Activated naive CD8-positive, alpha-beta T cell treated with anti-CD3 and anti-CD28 coated beads for 36 hours (primary cell): ENCODE results near the gene BCO1. TPM values are rescaled to one million over a fixed set of nuclear protein-coding genes. Genes with fewer than 3 reads are reported as not detected.

Source experiments
- DNase-seq: peaks from one replicate; pipeline ENCODE4 v3.0.0; 2021
- H3K27ac Mint-ChIP-seq: one replicate; pipeline ENCODE4 v1.8.0; 2022; ENCODE audit warnings: mild to moderate bottlenecking, moderate library complexity, mixed read lengths
- H3K27me3 Mint-ChIP-seq: one replicate; pipeline ENCODE4 v1.8.0; 2022; ENCODE audit warnings: mild to moderate bottlenecking, mixed read lengths
- H3K36me3 Mint-ChIP-seq: one replicate; pipeline ENCODE4 v1.8.0; 2021; ENCODE audit warnings: mild to moderate bottlenecking, mixed read lengths
- H3K4me1 Mint-ChIP-seq: one replicate; pipeline ENCODE4 v1.8.0; 2021; ENCODE audit warnings: mixed read lengths
- H3K4me3 Mint-ChIP-seq: one replicate; pipeline ENCODE4 v1.8.0; 2022; ENCODE audit warnings: mild to moderate bottlenecking, moderate library complexity, mixed read lengths
- H3K9me3 Mint-ChIP-seq: one replicate; pipeline ENCODE4 v1.8.0; 2022; ENCODE audit warnings: mixed read lengths
- total RNA-seq, 2 experiments: library from RNA; stranded (reverse); gene quantifications; one replicate each; pipeline ENCODE4 v1.2.3, GENCODE V29; 2021

BCO1 gene, protein sequence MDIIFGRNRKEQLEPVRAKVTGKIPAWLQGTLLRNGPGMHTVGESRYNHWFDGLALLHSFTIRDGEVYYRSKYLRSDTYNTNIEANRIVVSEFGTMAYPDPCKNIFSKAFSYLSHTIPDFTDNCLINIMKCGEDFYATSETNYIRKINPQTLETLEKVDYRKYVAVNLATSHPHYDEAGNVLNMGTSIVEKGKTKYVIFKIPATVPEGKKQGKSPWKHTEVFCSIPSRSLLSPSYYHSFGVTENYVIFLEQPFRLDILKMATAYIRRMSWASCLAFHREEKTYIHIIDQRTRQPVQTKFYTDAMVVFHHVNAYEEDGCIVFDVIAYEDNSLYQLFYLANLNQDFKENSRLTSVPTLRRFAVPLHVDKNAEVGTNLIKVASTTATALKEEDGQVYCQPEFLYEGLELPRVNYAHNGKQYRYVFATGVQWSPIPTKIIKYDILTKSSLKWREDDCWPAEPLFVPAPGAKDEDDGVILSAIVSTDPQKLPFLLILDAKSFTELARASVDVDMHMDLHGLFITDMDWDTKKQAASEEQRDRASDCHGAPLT
- not detected for total RNA-seq

DNA sequence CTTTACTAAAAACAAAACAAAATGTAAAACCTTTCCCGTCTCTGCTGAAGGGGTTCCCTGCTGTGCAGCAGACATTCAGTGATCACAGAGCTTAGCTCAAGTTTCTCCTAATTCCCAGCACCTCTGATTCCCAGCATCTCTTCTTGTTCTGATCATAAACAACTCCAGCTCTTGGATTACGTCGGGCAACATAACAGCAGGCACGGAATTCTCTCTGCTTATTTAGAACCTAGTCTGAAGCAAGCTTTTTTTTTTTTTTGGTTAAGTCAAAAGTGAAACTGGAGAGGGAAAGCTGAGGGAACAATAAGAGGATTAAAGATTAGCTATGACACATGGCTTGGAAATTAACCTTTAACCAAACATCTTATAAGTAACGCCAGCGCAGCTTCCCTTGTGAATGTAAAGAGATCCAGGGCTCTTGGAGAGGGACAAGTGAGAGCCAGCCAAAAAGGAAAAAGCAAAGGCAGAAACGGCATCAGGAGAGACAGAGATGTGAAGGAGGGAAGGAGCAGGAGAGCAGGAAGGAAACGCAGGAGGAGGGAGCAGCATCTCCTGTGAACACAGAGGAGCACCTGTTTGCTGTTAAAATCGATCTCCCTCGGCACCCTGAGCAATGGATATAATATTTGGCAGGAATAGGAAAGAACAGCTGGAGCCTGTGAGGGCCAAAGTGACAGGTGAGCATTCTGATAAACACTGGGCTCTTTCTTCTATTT lies at the start of gene BCO1:
BCO1 (plus strand) TSS at position 394 of the 716 bp plus-strand sequence; CDS start at position 614, 220 bp downstream.
- no peak within 1 kb of the TSS for H3K27ac Mint-ChIP-seq
- no peaks in the 10 kb centered on the region for H3K27me3 Mint-ChIP-seq
- no peaks in the 10 kb centered on the region for H3K36me3 Mint-ChIP-seq
- no peaks in the 10 kb centered on the region for H3K9me3 Mint-ChIP-seq
- H3K4me1 Mint-ChIP-seq, result peaks cover 6% of the 10 kb centered on the region
- DNase-seq, result no peak
- no peak within 1 kb of the TSS for H3K4me3 Mint-ChIP-seq

DNA sequence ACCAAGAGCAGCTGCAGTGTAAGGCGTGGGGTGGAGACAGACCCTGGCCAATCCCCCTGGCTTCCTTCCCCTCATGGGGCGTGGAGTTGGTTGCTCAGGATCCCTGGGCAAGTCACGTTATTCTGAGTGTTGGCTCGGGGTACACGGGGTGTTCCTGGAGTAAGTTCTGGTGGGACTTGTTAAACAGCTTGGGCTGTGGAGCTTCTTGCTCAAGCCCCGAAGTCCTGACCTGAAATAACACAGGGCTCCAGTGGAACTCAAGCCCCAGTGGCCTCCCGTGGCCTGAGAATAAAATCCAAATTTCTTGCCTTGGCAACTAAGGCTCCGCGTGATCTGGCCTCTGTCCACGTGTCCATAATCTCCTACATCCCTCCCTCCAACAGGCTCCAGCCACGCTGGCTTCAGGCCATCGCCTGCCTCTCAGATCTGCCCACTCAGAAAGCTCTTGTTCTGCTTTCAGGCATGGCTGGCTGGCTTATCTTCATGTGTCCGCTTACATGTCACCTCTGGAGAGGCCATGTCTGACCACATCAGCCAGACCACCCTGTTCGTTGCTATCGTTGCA lies 49.3 kb upstream of the BCO1 start:
- no peaks in the 10 kb centered on the region for H3K4me1 Mint-ChIP-seq
- no peaks in the 10 kb centered on the region for H3K36me3 Mint-ChIP-seq
- no peak overlapping the region for H3K4me3 Mint-ChIP-seq
- peaks cover 5% of the 10 kb centered on the region for H3K27me3 Mint-ChIP-seq
- DNase-seq, result no peak
- H3K27ac Mint-ChIP-seq, result no peak overlapping the region
- H3K9me3 Mint-ChIP-seq, result no peaks in the 10 kb centered on the region

DNA sequence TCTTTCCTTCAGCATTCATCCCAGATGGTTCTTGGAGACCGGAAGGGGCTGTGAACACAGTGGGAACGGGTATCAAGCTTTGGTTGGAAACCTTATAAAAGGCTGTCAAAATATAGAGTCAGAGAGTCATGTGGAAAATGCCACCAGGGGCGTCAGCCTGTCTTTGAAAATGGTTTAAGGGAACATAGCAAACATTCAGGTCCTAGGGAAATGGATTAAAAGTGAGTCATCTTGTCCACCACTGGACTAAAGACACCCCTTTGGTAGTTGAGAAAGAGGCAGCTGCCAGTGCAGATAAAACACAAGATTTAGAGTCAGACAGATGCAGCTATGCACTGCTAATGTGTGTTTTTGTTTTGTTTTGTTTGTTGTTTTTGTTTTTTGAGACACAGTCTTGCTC lies 47.8 kb upstream of the BCO1 start:
- H3K9me3 Mint-ChIP-seq, result no peaks in the 10 kb centered on the region
- H3K4me3 Mint-ChIP-seq, result no peak overlapping the region
- H3K4me1 Mint-ChIP-seq, result no peaks in the 10 kb centered on the region
- H3K27me3 Mint-ChIP-seq, result peaks cover 5% of the 10 kb centered on the region
- DNase-seq, result no peak
- no peak overlapping the region for H3K27ac Mint-ChIP-seq
- H3K36me3 Mint-ChIP-seq, result no peaks in the 10 kb centered on the region

GRCh38 chr16:81195885-81196534 lies 42.5 kb upstream of the BCO1 start:
- H3K36me3 Mint-ChIP-seq, result no peaks in the 10 kb centered on the region
- H3K4me1 Mint-ChIP-seq, result no peaks in the 10 kb centered on the region
- H3K27me3 Mint-ChIP-seq, result peaks cover 12% of the 10 kb centered on the region
- DNase-seq, result no peak
- no peak overlapping the region for H3K4me3 Mint-ChIP-seq
- no peaks in the 10 kb centered on the region for H3K9me3 Mint-ChIP-seq
- H3K27ac Mint-ChIP-seq, result no peak overlapping the region

- no peak for DNase-seq
- Mint-ChIP-seq H3K4me3 (no peak overlapping the region), H3K27ac (no peak overlapping the region), H3K4me1 (no peaks in the 10 kb centered on the region), H3K9me3 (no peaks in the 10 kb centered on the region), H3K36me3 (no peaks in the 10 kb centered on the region), H3K27me3 (peaks cover 12% of the 10 kb centered on the region)
These were observed 39.9 kb upstream of the BCO1 start for GRCh38 chr16:81198635-81199034.

DNA sequence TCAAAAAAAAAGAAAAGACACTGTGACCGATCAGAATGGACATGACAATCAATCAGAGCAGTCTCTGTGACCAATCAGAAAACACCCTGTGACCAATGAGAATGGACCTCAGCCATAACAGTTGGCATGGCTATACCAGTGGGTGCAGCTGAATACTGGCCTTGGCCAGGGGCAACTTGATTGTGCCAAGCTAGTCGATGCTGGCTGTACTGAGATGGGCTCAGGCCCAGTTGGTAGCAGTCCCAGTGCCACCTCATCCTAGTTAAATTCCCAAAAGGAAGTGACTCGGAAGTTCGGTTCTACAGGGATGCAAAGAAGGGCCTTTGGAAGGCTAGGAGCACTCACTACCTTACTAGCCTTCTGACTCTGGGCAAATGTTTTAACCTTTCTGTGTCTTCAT lies 37.2 kb upstream of the BCO1 start:
- H3K27ac Mint-ChIP-seq, result no peak overlapping the region
- no peak overlapping the region for H3K4me3 Mint-ChIP-seq
- DNase-seq, result no peak
- peaks cover 21% of the 10 kb centered on the region for H3K27me3 Mint-ChIP-seq
- H3K4me1 Mint-ChIP-seq, result peaks cover 3% of the 10 kb centered on the region
- no peaks in the 10 kb centered on the region for H3K9me3 Mint-ChIP-seq
- no peaks in the 10 kb centered on the region for H3K36me3 Mint-ChIP-seq

GRCh38 chr16:81204798-81205680 lies 33.5 kb upstream of the BCO1 start:
- H3K9me3 Mint-ChIP-seq, result no peaks in the 10 kb centered on the region
- H3K36me3 Mint-ChIP-seq, result no peaks in the 10 kb centered on the region
- no peak for DNase-seq
- H3K4me3 Mint-ChIP-seq, result no peak overlapping the region
- peaks cover 3% of the 10 kb centered on the region for H3K4me1 Mint-ChIP-seq
- H3K27ac Mint-ChIP-seq, result no peak overlapping the region
- H3K27me3 Mint-ChIP-seq, result peaks cover 14% of the 10 kb centered on the region

- Mint-ChIP-seq H3K4me1 (peaks cover 3% of the 10 kb centered on the region), H3K9me3 (no peaks in the 10 kb centered on the region), H3K27ac (no peak overlapping the region), H3K36me3 (no peaks in the 10 kb centered on the region), H3K27me3 (peaks cover 18% of the 10 kb centered on the region), H3K4me3 (no peak overlapping the region)
- no peak for DNase-seq
These were observed 31.4 kb upstream of the BCO1 start for GRCh38 chr16:81207076-81207475.

- no peak for DNase-seq
These were observed 27.7 kb upstream of the BCO1 start for GRCh38 chr16:81210807-81211206.

DNA sequence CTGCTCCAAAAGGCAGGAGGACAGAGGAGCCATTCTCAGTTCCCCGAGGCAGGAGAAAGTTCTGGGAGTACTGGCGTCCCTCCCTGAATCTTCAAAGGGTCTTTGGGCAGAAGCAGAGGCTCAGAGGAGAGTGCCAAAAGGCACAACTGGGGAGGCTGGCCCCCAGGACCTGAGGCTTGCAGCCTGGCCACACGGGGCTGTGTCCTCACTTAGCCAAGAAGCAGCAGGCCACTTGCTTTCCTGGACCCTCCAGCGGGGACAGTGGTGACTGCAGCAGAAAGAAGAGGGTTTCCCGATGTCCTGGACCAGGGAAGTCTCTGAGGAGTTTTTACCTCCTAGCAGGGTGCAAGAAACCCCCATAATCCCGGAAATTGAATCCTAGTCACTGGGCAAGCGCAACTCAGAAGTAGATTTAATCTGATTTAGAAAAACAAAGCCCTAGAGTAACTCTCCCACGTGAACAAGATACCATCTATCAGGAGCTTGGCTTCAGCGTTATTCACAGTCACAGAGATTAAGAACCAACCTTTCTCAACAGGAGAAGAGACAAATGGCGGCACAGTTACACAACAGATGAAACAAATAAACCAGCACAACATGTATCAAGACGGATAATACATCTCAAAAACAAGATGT lies 25.5 kb upstream of the BCO1 start:
- no peak overlapping the region for H3K27ac Mint-ChIP-seq
- H3K36me3 Mint-ChIP-seq, result no peaks in the 10 kb centered on the region
- H3K9me3 Mint-ChIP-seq, result no peaks in the 10 kb centered on the region
- H3K4me1 Mint-ChIP-seq, result no peaks in the 10 kb centered on the region
- no peak for DNase-seq
- no peak overlapping the region for H3K4me3 Mint-ChIP-seq
- H3K27me3 Mint-ChIP-seq, result peaks cover 20% of the 10 kb centered on the region

More at GRCh38 chr16:81210807-81211206, 27.7 kb upstream of the BCO1 start:
- peaks cover 20% of the 10 kb centered on the region for H3K27me3 Mint-ChIP-seq
- H3K9me3 Mint-ChIP-seq, result no peaks in the 10 kb centered on the region
- no peak overlapping the region for H3K27ac Mint-ChIP-seq
- no peaks in the 10 kb centered on the region for H3K4me1 Mint-ChIP-seq
- no peak overlapping the region for H3K4me3 Mint-ChIP-seq
- no peaks in the 10 kb centered on the region for H3K36me3 Mint-ChIP-seq

DNA sequence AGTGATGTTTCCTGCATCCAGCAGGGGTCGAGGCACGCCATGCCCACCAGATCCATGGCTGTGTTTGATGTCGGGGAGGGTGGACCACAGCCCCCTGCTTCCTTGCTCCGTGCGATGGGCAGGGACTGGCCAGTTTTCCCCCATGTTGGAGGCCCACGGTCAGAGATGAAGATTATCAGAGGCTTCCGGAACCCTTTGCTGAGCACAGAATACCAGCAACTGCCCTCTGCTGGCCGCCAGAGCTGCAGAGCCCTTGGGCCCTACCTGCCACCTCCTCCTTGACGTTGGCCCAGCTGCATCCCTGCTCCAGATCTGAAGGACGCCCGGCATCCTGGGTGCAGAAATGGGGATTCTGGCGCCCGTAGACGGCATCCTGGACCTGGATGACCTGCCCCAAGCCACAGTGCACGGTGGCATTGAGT lies 23.7 kb upstream of the BCO1 start:
- peak; percentile 3 for DNase-seq

DNA sequence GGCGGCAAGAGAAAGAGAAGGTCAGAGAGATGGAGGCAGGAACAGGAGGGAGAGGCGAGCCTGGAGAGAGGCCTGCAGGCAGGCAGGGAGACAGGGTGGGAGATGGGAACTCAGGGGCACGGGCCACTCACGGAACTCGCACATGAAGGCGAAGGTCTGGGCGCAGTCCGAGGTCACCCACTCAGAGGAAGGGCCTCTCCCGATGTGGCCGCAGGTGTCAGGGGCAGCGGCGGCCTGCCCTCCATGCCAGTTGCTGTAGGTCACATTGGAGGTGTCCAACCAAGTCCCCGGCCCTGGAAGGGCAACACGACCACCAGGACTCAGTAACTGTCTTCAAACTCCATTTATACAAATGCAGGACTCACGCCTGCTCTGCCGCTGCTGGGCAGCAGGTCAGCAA lies 22.4 kb upstream of the BCO1 start:
- no peak overlapping the region for H3K27ac Mint-ChIP-seq
- peaks cover 20% of the 10 kb centered on the region for H3K27me3 Mint-ChIP-seq
- H3K36me3 Mint-ChIP-seq, result no peaks in the 10 kb centered on the region
- H3K4me3 Mint-ChIP-seq, result no peak overlapping the region
- no peaks in the 10 kb centered on the region for H3K4me1 Mint-ChIP-seq
- no peaks in the 10 kb centered on the region for H3K9me3 Mint-ChIP-seq
- no peak for DNase-seq

More for the DNA sequence above, 23.7 kb upstream of the BCO1 start:
- H3K4me3 Mint-ChIP-seq, result no peak overlapping the region
- H3K36me3 Mint-ChIP-seq, result no peaks in the 10 kb centered on the region
- no peaks in the 10 kb centered on the region for H3K9me3 Mint-ChIP-seq
- H3K27me3 Mint-ChIP-seq, result peaks cover 20% of the 10 kb centered on the region
- no peaks in the 10 kb centered on the region for H3K4me1 Mint-ChIP-seq
- no peak overlapping the region for H3K27ac Mint-ChIP-seq

GRCh38 chr16:81216706-81217105 lies 21.8 kb upstream of the BCO1 start:
- no peak for DNase-seq
- Mint-ChIP-seq H3K9me3 (no peaks in the 10 kb centered on the region), H3K27ac (no peak overlapping the region), H3K36me3 (no peaks in the 10 kb centered on the region), H3K4me3 (no peak overlapping the region), H3K27me3 (peaks cover 14% of the 10 kb centered on the region), H3K4me1 (no peaks in the 10 kb centered on the region)

DNA sequence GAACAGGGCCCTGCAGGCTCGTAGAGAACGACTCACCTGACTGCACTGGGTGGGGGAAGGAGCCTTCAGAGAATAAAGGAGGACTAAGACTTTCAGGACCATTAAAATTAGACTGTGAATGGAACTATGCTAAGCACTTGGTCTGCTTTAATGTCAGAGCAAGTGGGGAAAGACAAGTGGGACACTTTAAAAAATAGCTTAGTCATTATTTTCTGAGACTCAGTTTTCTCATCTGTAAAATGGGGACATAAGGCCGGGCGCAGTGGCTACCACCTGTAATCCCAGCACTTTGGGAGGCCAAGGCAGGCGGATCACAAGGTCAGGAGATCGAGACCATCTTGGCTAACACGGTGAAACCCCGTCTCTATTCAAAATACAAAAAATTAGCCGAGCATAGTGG lies 19.3 kb upstream of the BCO1 start:
- DNase-seq, result no peak
- Mint-ChIP-seq H3K27ac (no peak overlapping the region), H3K27me3 (peaks cover 6% of the 10 kb centered on the region), H3K4me3 (no peak overlapping the region), H3K36me3 (no peaks in the 10 kb centered on the region), H3K9me3 (no peaks in the 10 kb centered on the region), H3K4me1 (no peaks in the 10 kb centered on the region)
